SK-N-SH (cell line): ENCODE results near the gene TDRD10. TPM values are rescaled to one million over a fixed set of nuclear protein-coding genes. Genes with fewer than 3 reads are reported as not detected.

Experiments
- CTCF ChIA-PET: fragments of 300-600, 350-600 bp; formaldehyde crosslinking; extraction: SDS; loops from one replicate; lab custom pipeline; 2021; lab: Yijun Ruan, JAX
- POLR2A ChIA-PET: fragments of 350-600 bp; sonication (Branson Sonifier 250); formaldehyde crosslinking; extraction: SDS; loops from one replicate; lab custom pipeline; 2020; ENCODE audit warnings: antibody characterized with exemption, inconsistent platforms; lab: Yijun Ruan, JAX
- DNase-seq: peaks from one replicate; pipeline ENCODE4 v3.0.0; 2012
- H2AFZ ChIP-seq: fragments of 200-600 bp; sonication (generic); 2 replicates; pipeline ENCODE4 v1.8.1; 2016; ENCODE audit warnings: antibody characterized with exemption, mild to moderate bottlenecking, low read depth
- H3F3A ChIP-seq: fragments of 200-600 bp; sonication (generic); replicated peaks from 2 replicates; pipeline ENCODE3; 2016; ENCODE audit warnings: antibody characterized with exemption, mild to moderate bottlenecking; ENCODE audit not compliant: insufficient read depth
- H3K27ac ChIP-seq, 2 experiments: fragments of 200-500 bp in 1 of 2; fragments of 200-600 bp in 1 of 2; sonication (Bioruptor generic) in 1 of 2; sonication (generic), shearing (Covaris generic) in 1 of 2; 2 replicates each; pipeline versions ENCODE4 v1.5.1 to v1.6.1; 2014 to 2016; ENCODE audit warnings: low read depth in 2 of 2, inconsistent platforms in 1 of 2, low read length in 1 of 2, mild to moderate bottlenecking in 1 of 2, mixed read lengths in 1 of 2
- H3K27me3 ChIP-seq: fragments of 200-600 bp; sonication (generic), shearing (Covaris generic); 2 replicates; pipeline ENCODE4 v1.6.1; 2016; ENCODE audit warnings: mixed run types; ENCODE audit not compliant: insufficient read depth
- H3K36me3 ChIP-seq, 2 experiments: fragments of 200-500 bp in 1 of 2; fragments of 200-600 bp in 1 of 2; sonication (Bioruptor generic) in 1 of 2; sonication (generic) in 1 of 2; replicated peaks in 1 of 2; 2 replicates each; pipeline versions ENCODE3 to v1.5.1; 2014 to 2016; ENCODE audit warnings: low read length in 1 of 2, mild to moderate bottlenecking in 1 of 2; ENCODE audit not compliant: insufficient read depth in 2 of 2, control insufficient read depth in 1 of 2
- H3K4me1 ChIP-seq, 2 experiments: fragments of 200-500 bp in 1 of 2; fragments of 200-600 bp in 1 of 2; sonication (Bioruptor generic) in 1 of 2; sonication (generic), shearing (Covaris generic) in 1 of 2; 2 replicates each; pipeline versions ENCODE4 v1.5.1 to v1.6.1; 2014 to 2016; ENCODE audit warnings: low read depth in 1 of 2, low read length in 1 of 2, mixed run types in 1 of 2; ENCODE audit not compliant: insufficient read depth in 2 of 2, control insufficient read depth in 1 of 2
- H3K4me2 ChIP-seq: fragments of 200-600 bp; sonication (generic), shearing (Covaris generic); 2 replicates; pipeline ENCODE4 v1.6.1; 2017; ENCODE audit warnings: mixed run types
- H3K4me3 ChIP-seq, 2 experiments: fragments of 200-500 bp in 1 of 2; fragments of 200-600 bp in 1 of 2; sonication (Bioruptor generic) in 1 of 2; sonication (generic), shearing (Covaris generic) in 1 of 2; 2 replicates each; pipeline versions ENCODE4 v1.5.1 to v1.8.1; 2014 to 2016; ENCODE audit warnings: low read depth in 2 of 2, inconsistent platforms in 1 of 2, low read length in 1 of 2, mild to moderate bottlenecking in 1 of 2, mixed read lengths in 1 of 2, moderate library complexity in 1 of 2
- H3K79me2 ChIP-seq: fragments of 200-600 bp; sonication (generic); 2 replicates; pipeline ENCODE4 v1.8.1; 2017; ENCODE audit warnings: mild to moderate bottlenecking; ENCODE audit not compliant: insufficient read depth
- H3K9ac ChIP-seq: fragments of 200-600 bp; sonication (generic); 2 replicates; pipeline ENCODE4 v1.6.1; 2017; ENCODE audit warnings: mixed run types
- H3K9me2 ChIP-seq: fragments of 200-600 bp; sonication (generic); 2 replicates; pipeline ENCODE4 v1.6.1; 2017; ENCODE audit warnings: mixed run types
- H3K9me3 ChIP-seq: fragments of 200-600 bp; sonication (generic); 2 replicates; pipeline ENCODE4 v1.6.1; 2017; ENCODE audit warnings: mixed run types, mild to moderate bottlenecking, moderate library complexity
- H4K20me1 ChIP-seq: fragments of 200-600 bp; sonication (generic); 2 replicates; pipeline ENCODE4 v1.6.1; 2017; ENCODE audit warnings: mild to moderate bottlenecking, mixed run types; ENCODE audit not compliant: insufficient read depth
- EZH2phosphoT487 ChIP-seq: fragments of 200-600 bp; sonication (generic); IDR thresholded peaks from 2 replicates; pipeline ENCODE4 v1.6.1; 2017; ENCODE audit warnings: low read depth, mixed run types, mild to moderate bottlenecking, antibody characterized with exemption, moderate library complexity, borderline replicate concordance
- RAD21 ChIP-seq: IDR thresholded peaks from 2 replicates; pipeline ENCODE4 v1.6.1; 2012; ENCODE audit warnings: mild to moderate bottlenecking, low read length
- RXRA ChIP-seq: IDR thresholded peaks from 2 replicates; pipeline ENCODE4 v1.4.0; 2012; ENCODE audit warnings: low read depth, mild to moderate bottlenecking, borderline replicate concordance
- SMC3 ChIP-seq: IDR thresholded peaks from 2 replicates; pipeline ENCODE4 v1.6.1; 2012; ENCODE audit warnings: low read depth, low read length, improper control_type of control experiment
- WGBS: methylation state at CpG from one replicate; pipeline ENCODE4 v1.1.6; 2017; ENCODE audit warnings: low lambda C conversion rate; 5-methylcytosine and 5-hydroxymethylcytosine counted together
- polyA plus RNA-seq, 3 experiments: library from polyadenylated mRNA; depleted of rRNA; stranded (reverse); fragments of >200 nt; gene quantifications; 2 replicates each; pipeline ENCODE4 v1.2.3, GENCODE V29; 2012
- TF ChIP-seq, protein P1 (sequence below): fragments of 200-600 bp; sonication (generic); IDR thresholded peaks from 2 replicates; pipeline ENCODE4 v1.6.1; 2017; ENCODE audit warnings: antibody characterized with exemption, mild to moderate bottlenecking, moderate library complexity
- TF ChIP-seq, protein P2 (sequence below): fragments of 150-350 bp; IDR thresholded peaks from 2 replicates; pipeline ENCODE4 v1.6.1; 2016; ENCODE audit warnings: mild to moderate bottlenecking, low read depth, low read length
- TF ChIP-seq, protein P3 (sequence below): IDR thresholded peaks from 2 replicates; pipeline ENCODE4 v1.4.0; 2012; ENCODE audit warnings: low read depth

Gene TDRD10
- polyA plus RNA-seq, 1 of the 3 experiments (the other 2 are of a cell fraction): not detected

GRCh38 chr1:154541231-154541630 lies 39.2 kb downstream of the TDRD10 start:
- ChIA-PET POLR2A (no interaction called here), CTCF (interaction anchor here (0.6 to 2.7 kb wide), 4 partner anchors 8 to 62 kb away, joined by 3 to 17 read pairs (median 3); no protein-coding TSS in a partner anchor)
- Histone ChIP-seq H3K4me1 (no peaks in the 10 kb centered on the region), H3K36me3 (no peaks in the 10 kb centered on the region), H2AFZ (no peak overlapping the region), H3K79me2 (no peaks in the 10 kb centered on the region), H3K9me2 (no peaks in the 10 kb centered on the region), H4K20me1 (no peaks in the 10 kb centered on the region)
- no peak for DNase-seq
- no peak for TF ChIP-seq EZH2phosphoT487
- no peak for TF ChIP-seq RXRA
- TF ChIP-seq, all 33 proteins: peak for 0
- H3K4me3 ChIP-seq: no peak overlapping the region
- peaks cover 21% of the 10 kb centered on the region; the same call in 1 of the 2 replicates for H3K27me3 ChIP-seq
- H3K27ac ChIP-seq: no peak overlapping the region
- 50% methylated on average over 6 of the region's 6 CpGs for WGBS
- no peaks in the 10 kb centered on the region for H3K9me3 ChIP-seq
- no peak overlapping the region for H3K4me2 ChIP-seq
- no peak overlapping the region for H3K9ac ChIP-seq
- H3F3A ChIP-seq: no peaks in the 10 kb centered on the region

GRCh38 chr1:154546264-154547063 lies 44.4 kb downstream of the TDRD10 start:
- ChIA-PET POLR2A (interaction anchor here (1.0 to 1.3 kb wide), 2 partner anchors 9 to 67 kb away, joined by 3 to 4 read pairs; no protein-coding TSS in a partner anchor), CTCF (interaction anchor here (0.6 to 7.4 kb wide), 43 partner anchors 9 to 623 kb away, joined by 3 to 187 read pairs (median 4); partner anchors contain the start of genes CHRNB2 and IL6R)
- no peak overlapping the region for H3K9ac ChIP-seq
- no peaks in the 10 kb centered on the region for H3K79me2 ChIP-seq
- peaks cover 2% of the 10 kb centered on the region; the same call in 1 of the 2 replicates for H3K27me3 ChIP-seq
- H3K27ac ChIP-seq: peak overlapping the region in 1 of 2 experiments; percentile 78; a peak in 2 of 4 replicates
- peaks cover 0 to 22% of the 10 kb centered on the region in 2 experiments; a peak in 1 of 4 replicates for H3K4me1 ChIP-seq
- H2AFZ ChIP-seq: no peak overlapping the region
- H3K4me2 ChIP-seq: no peak overlapping the region
- no peaks in the 10 kb centered on the region for H4K20me1 ChIP-seq
- no peaks in the 10 kb centered on the region for H3K9me3 ChIP-seq
- H3F3A ChIP-seq: peaks cover 15% of the 10 kb centered on the region
- peaks cover 1 to 31% of the 10 kb centered on the region in 2 experiments for H3K36me3 ChIP-seq
- 65% methylated on average over 13 of the region's 13 CpGs for WGBS
- TF ChIP-seq, protein P1, sequence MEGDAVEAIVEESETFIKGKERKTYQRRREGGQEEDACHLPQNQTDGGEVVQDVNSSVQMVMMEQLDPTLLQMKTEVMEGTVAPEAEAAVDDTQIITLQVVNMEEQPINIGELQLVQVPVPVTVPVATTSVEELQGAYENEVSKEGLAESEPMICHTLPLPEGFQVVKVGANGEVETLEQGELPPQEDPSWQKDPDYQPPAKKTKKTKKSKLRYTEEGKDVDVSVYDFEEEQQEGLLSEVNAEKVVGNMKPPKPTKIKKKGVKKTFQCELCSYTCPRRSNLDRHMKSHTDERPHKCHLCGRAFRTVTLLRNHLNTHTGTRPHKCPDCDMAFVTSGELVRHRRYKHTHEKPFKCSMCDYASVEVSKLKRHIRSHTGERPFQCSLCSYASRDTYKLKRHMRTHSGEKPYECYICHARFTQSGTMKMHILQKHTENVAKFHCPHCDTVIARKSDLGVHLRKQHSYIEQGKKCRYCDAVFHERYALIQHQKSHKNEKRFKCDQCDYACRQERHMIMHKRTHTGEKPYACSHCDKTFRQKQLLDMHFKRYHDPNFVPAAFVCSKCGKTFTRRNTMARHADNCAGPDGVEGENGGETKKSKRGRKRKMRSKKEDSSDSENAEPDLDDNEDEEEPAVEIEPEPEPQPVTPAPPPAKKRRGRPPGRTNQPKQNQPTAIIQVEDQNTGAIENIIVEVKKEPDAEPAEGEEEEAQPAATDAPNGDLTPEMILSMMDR: peak; percentile 69
- TF ChIP-seq, protein P2, sequence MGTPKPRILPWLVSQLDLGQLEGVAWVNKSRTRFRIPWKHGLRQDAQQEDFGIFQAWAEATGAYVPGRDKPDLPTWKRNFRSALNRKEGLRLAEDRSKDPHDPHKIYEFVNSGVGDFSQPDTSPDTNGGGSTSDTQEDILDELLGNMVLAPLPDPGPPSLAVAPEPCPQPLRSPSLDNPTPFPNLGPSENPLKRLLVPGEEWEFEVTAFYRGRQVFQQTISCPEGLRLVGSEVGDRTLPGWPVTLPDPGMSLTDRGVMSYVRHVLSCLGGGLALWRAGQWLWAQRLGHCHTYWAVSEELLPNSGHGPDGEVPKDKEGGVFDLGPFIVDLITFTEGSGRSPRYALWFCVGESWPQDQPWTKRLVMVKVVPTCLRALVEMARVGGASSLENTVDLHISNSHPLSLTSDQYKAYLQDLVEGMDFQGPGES: no peak
- TF ChIP-seq SMC3 (peak; percentile 89), RAD21 (peak; percentile 89)
- TF ChIP-seq, protein P3, sequence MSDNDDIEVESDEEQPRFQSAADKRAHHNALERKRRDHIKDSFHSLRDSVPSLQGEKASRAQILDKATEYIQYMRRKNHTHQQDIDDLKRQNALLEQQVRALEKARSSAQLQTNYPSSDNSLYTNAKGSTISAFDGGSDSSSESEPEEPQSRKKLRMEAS: no peak
- no peaks in the 10 kb centered on the region for H3K9me2 ChIP-seq
- peak; percentile 88 for DNase-seq
- H3K4me3 ChIP-seq: no peak overlapping the region; a peak in 1 of 4 replicates
